Calu3 (cell line): ENCODE measurements around the gene RMND5B. TPM values are rescaled to one million over a fixed set of nuclear protein-coding genes. Genes with fewer than 3 reads are reported as not detected.

Source experiments
- BruUV-seq: library from RNA; stranded (reverse); fragments of 400-500 nt; replicated peaks from 2 replicates; lab custom pipeline; 2021; lab: Mats Ljungman, UMichigan
- CTCF ChIA-PET: fragments of 300-600 bp; sonication (Branson Sonifier 250); formaldehyde crosslinking; loops from one replicate; lab custom pipeline; 2022; ENCODE audit warnings: antibody characterized with exemption; lab: Charles Lee
- DNase-seq: peaks from one replicate; pipeline ENCODE4 v3.0.0; 2022
- H3K27ac Mint-ChIP-seq: one replicate; pipeline ENCODE4 v1.8.0; 2022; ENCODE audit warnings: mixed read lengths; ENCODE audit not compliant: unreplicated experiment
- H3K27me3 Mint-ChIP-seq: one replicate; pipeline ENCODE4 v1.8.0; 2022; ENCODE audit warnings: mixed read lengths; ENCODE audit not compliant: unreplicated experiment
- H3K36me3 Mint-ChIP-seq: one replicate; pipeline ENCODE4 v1.8.0; 2022; ENCODE audit warnings: mild to moderate bottlenecking, moderate library complexity, mixed read lengths; ENCODE audit not compliant: insufficient read depth, unreplicated experiment
- H3K4me1 Mint-ChIP-seq: one replicate; pipeline ENCODE4 v1.8.0; 2022; ENCODE audit warnings: mild to moderate bottlenecking, low read depth, mixed read lengths; ENCODE audit not compliant: unreplicated experiment
- H3K4me3 Mint-ChIP-seq: one replicate; pipeline ENCODE4 v1.8.0; 2022; ENCODE audit warnings: mild to moderate bottlenecking, low read depth, moderate library complexity, mixed read lengths; ENCODE audit not compliant: unreplicated experiment
- H3K9me3 Mint-ChIP-seq: one replicate; pipeline ENCODE4 v1.8.0; 2022; ENCODE audit warnings: low read depth, mixed read lengths; ENCODE audit not compliant: unreplicated experiment
- CTCF ChIP-seq: fragments of 200-600 bp; IDR thresholded peaks from one replicate; pipeline ENCODE4 v1.8.0; 2022; ENCODE audit warnings: antibody characterized with exemption; ENCODE audit not compliant: unreplicated experiment
- intact Hi-C: fragments of 100-400 bp; cut with micrococcal nuclease; formaldehyde crosslinking; loops from one replicate; pipeline ENCODE4 v1.10.0; 2022; ENCODE audit not compliant: unreplicated experiment
- total RNA-seq: library from RNA; stranded (reverse); gene quantifications from 2 replicates; pipeline ENCODE4 v1.2.3, GENCODE V29; 2022

RMND5B gene
- total RNA-seq, 1 experiment from 2014 or later: 50.7 TPM

DNA sequence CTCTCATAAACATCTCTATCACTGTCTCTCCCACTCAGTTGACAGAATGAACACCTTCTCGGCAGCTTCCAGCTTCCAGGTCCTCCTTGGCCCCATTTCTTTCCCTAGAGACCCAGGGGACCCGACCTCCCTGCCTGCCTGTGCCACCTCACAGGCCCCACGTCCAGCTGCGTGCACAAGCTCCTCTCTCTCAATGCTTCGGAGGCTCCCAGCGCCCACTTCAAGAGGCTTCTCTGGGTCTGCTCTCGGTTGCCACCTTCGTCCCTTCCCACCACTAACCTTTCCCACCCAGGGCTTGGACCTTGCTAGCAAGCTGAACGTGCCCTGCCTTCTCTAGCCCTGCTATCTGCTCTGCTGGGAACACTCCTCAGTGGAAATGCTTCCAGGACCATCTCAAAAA is 20.3 kb upstream of the RMND5B start:
- CTCF ChIA-PET: interaction anchor here (0.6 to 3.4 kb wide), 3 partner anchors 13 to 35 kb away, joined by 3 to 13 read pairs (median 3); no protein-coding TSS in a partner anchor
- no peak overlapping the region for H3K4me3 Mint-ChIP-seq

DNA sequence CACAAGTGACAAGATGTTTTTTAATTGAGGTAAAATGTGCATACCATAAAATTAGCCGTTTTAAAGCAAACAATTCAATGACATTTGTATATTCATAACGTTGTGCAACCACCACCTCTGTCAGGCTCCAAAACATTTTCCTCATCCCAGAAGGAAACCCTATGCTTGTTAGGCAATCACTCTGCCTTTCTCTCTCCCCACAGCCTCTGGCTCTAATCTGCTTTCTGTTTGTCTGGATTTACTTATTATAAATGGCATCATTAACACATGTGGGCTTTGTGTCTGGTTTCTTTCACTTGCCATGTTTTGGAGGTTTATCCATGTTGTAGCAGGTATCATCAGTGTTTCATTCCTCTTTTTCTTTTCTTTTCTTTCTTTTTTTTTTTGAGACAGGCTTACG is 18.9 kb upstream of the RMND5B start:
- peaks cover 19% of the 10 kb centered on the region for H3K36me3 Mint-ChIP-seq
- CTCF ChIA-PET: interaction anchor here (0.7 kb wide), 1 partner anchor 48 kb away, joined by 3 read pairs; no protein-coding TSS in a partner anchor
- no peak overlapping the region for H3K27ac Mint-ChIP-seq
- no peak overlapping the region for H3K4me3 Mint-ChIP-seq
- intact Hi-C loops: loop anchor here (5.0 kb wide), 1 partner anchor 35 kb away; no protein-coding TSS in a partner anchor
- no peaks in the 10 kb centered on the region for H3K27me3 Mint-ChIP-seq
- no peak for DNase-seq
- BruUV-seq: no TSS peak
- H3K4me1 Mint-ChIP-seq: peaks cover 25% of the 10 kb centered on the region
- no peaks in the 10 kb centered on the region for H3K9me3 Mint-ChIP-seq
- no peak for TF ChIP-seq CTCF

More for the DNA sequence above, 20.3 kb upstream of the RMND5B start:
- Mint-ChIP-seq H3K27ac (no peak overlapping the region), H3K36me3 (peaks cover 19% of the 10 kb centered on the region), H3K4me1 (peaks cover 25% of the 10 kb centered on the region), H3K9me3 (no peaks in the 10 kb centered on the region), H3K27me3 (no peaks in the 10 kb centered on the region)
- DNase-seq: no peak
- BruUV-seq: no TSS peak
- no peak for TF ChIP-seq CTCF
- intact Hi-C loops: loop anchor here (5.0 kb wide), 1 partner anchor 33 kb away; no protein-coding TSS in a partner anchor

- peaks cover 25% of the 10 kb centered on the region for H3K4me1 Mint-ChIP-seq
- H3K9me3 Mint-ChIP-seq: no peaks in the 10 kb centered on the region
- intact Hi-C loops: loop anchor here (5.0 kb wide), 1 partner anchor 35 kb away; no protein-coding TSS in a partner anchor
- CTCF ChIA-PET: interaction anchor here (0.7 kb wide), 1 partner anchor 48 kb away, joined by 3 read pairs; no protein-coding TSS in a partner anchor
- DNase-seq: no peak
- peaks cover 19% of the 10 kb centered on the region for H3K36me3 Mint-ChIP-seq
- H3K27me3 Mint-ChIP-seq: no peaks in the 10 kb centered on the region
- no peak for TF ChIP-seq CTCF
- BruUV-seq: no TSS peak
- no peak overlapping the region for H3K27ac Mint-ChIP-seq
- H3K4me3 Mint-ChIP-seq: peak overlapping the region; percentile 82
Observed at GRCh38 chr5:178112545-178112944, 18.3 kb upstream of the RMND5B start.

- DNase-seq: peak; percentile 93
- intact Hi-C loops: loop anchor here (5.0 kb wide), 1 partner anchor 36 kb away; no protein-coding TSS in a partner anchor
- TF ChIP-seq CTCF: no peak
- H3K36me3 Mint-ChIP-seq: peaks cover 19% of the 10 kb centered on the region
- H3K4me1 Mint-ChIP-seq: peaks cover 20% of the 10 kb centered on the region
- no TSS peak for BruUV-seq
- no peaks in the 10 kb centered on the region for H3K27me3 Mint-ChIP-seq
- peak within 1 kb of the TSS; percentile 82 for H3K4me3 Mint-ChIP-seq
- H3K9me3 Mint-ChIP-seq: no peaks in the 10 kb centered on the region
- peak within 1 kb of the TSS; percentile 51 for H3K27ac Mint-ChIP-seq
- CTCF ChIA-PET: interaction anchor here (1.2 kb wide), 1 partner anchor 35 kb away, joined by 6 read pairs; no protein-coding TSS in a partner anchor
Observed at GRCh38 chr5:178113141-178113787, 17.6 kb upstream of the RMND5B start, which contains the start of gene N4BP3. Gene N4BP3 (plus strand): TSS chr5:178113532. CDS start chr5:178119584, 6,052 bp downstream.
